HT1080 (cell line): Measurements from ENCODE around the gene TKT. TPM values are rescaled to one million over a fixed set of nuclear protein-coding genes. Genes with fewer than 3 reads are reported as not detected.
A peak's percentile ranks its signal among the peaks of the same experiment; 100 is the strongest.
"Not testable (repeated sequence)": the region's sequence is repeated elsewhere in the genome, so short reads cannot be mapped to it uniquely, and the experiment has no call there.

Experiments
- DNase-seq: peaks from one replicate; pipeline ENCODE4 v3.0.0-alpha.2; 2015; ENCODE audit warnings: low read depth
- total RNA-seq: library from RNA; depleted of rRNA; stranded (reverse); fragments of >200 nt; shearing (Covaris generic); gene quantifications from 2 replicates; pipeline ENCODE4 v1.2.3, GENCODE V29; 2014

TKT gene
- total RNA-seq, 1 experiment from 2014 or later: 1,008 TPM

- no peak for DNase-seq
Measured at GRCh38 chr3:53260286-53260785, 4.5 kb upstream of the TKT start.

DNA sequence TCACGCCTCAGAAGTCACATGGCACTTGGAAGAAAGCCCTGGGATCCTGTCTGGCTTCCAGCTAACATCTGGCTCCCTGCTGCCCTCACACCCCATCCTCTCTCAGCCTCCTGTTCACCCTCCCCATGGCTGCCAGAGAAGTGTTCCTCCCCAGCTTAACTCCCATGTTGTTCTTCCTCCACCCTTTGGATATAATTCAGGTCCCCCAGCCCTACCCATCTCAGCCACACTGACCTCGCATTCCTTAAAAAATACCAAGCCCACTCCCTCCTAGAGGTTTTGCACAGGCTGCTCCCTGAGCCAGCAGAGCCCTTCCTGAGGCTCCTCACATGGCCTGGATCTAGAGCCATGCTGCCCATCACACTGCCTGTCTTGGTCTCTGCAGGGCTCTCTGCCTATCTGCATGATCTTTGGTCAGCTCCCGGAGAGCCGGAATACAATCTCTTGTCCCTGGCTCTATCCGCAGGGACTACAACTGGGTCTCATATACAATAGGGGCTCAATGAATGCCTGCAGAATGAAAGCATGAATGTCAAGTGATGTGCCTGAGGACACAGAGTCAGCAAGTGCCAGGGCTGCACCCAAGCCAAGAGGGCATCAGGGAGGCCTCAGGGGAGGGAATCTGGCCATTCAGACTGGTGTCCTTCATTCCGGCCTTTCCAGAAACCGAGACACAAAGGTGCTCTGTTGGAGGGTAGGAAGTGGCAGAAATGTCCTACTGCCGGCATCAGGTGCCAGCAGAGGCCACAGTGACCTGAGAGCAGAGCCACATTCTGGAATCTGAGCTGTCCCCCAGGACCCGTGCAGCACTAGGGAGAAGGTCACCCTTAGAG is 3.8 kb upstream of the TKT start:
- DNase-seq: no peak

DNA sequence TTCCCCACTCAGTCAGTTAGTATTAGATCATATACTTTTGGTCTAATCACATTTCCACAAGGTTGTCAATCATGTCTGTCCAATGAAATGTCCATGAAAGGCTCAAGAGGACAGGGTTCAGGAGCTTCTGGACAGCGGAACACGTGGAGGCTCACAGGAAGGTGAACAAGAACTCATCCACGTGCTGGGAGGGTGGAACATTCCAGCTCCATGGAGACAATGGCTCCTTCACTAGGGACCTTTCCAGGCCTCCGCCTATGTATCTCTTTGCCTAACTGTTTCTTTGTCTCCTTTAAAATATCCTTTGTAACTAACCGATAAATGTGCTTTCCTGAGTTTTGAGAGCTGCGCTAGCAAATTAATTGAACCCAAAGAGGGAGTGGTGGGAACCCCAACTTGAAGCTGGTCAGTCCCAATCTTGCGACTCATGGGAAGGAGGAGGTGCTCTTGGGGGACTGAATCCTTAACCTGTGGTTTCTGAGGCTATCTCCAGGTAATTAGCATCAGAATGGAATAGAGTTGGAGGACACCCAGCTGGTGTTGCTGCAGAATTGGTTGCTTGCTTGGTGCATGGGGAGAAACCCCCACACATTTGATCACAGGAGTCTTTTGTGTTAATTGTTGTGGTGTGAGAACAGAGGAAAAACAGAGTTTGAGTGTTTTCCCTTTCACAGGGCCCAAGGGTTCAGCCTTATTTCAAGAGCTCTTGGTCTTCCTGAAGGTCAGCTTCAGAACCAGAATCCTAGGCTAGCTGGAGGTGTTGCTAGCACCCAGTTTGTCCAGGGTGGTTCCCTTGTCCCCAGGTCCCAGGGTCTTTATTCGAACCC is 3.0 kb upstream of the TKT start:
- no peak for DNase-seq

- DNase-seq: no peak
Measured at GRCh38 chr3:53257465-53257864, 1.6 kb upstream of the TKT start.

- no peak for DNase-seq
Measured at GRCh38 chr3:53256704-53257055, 858 bp upstream of the TKT start.

DNA sequence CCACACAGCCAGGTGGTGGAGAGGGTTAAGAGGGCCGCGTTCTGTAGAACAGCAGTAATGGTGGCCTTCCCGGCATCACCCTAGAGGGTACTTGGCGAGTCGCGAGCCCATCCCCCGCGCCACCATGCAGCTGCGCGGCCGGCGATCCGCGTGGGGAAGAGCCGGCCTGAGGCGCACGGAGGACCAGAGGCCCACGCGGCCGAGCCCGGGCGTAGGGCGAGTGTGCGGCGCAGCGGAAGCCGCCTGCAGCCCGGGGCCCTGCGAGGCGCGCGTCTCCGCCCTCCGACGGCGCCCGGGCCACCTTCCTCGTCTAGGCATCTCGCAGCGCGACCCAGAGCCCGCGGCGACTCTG is 423 bp downstream of the TKT start:
- DNase-seq: no peak

DNA sequence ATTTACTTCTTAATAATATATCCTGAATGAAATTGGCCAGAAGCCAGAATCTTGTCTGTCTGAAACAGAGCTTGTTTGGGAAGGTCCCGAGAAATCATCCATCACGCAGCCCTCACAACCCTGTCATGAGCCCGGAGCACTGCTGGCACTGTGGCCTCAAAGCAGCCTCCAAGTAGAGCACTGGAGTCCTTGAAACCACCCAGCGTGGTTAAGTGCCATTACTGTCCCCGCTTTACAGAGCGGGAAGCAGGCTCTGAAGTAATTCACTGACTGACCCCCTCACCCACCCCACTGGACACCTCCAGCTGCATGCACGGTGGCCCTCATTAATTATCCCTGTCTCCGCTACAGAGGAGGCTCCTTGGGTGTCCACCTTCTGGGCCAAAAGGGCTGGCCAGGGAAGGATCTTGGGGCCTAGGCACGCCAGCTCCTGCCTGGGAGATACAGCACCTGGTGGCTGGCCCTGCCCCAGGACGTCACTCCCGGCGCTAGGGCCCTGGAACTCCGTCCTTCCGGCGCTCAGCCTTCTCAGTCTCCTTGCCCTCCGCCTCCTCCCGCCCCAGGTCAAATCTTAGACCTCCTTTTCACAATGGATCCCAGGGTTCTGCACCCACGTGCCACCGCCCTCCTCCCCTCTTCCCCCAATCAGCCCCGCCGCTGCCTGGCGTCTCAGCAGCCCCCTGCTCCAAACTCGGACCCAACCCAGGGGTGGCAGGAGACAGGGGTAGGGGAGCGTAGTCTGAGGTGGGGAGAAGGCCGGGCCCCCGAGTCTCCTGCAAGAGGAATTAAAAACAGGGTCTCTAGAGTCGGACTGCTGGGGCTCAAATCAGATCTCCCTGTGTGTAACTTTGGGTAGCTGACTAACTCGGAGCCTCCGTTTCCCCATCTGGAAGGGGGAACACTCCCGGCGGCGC is 1.1 kb downstream of the TKT start:
- DNase-seq: peak; percentile 60

GRCh38 chr3:53253707-53254508 is 1.9 kb downstream of the TKT start:
- no peak for DNase-seq

DNA sequence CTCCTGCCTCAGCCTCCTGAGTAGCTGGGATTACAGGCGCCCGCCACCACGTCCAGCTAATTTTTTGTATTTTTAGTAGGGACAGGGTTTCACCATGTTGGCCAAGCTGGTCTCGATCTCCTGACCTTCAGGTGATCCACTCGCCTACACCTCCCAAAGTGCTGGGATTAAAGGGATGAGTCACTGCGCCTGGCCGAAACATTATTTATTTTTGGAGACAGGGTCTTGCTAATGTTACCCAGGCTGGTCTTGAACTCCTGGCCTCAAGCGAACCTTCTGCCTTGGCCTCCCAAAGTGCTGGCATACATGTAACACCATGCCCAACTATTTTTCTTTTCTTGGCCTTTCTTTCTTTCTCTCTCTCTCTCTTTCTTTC is 2.9 kb downstream of the TKT start:
- DNase-seq: not testable (repeated sequence)

GRCh38 chr3:53252096-53252946 is 3.5 kb downstream of the TKT start:
- DNase-seq: no peak

GRCh38 chr3:53250881-53251605 is 4.8 kb downstream of the TKT start:
- DNase-seq: no peak

DNA sequence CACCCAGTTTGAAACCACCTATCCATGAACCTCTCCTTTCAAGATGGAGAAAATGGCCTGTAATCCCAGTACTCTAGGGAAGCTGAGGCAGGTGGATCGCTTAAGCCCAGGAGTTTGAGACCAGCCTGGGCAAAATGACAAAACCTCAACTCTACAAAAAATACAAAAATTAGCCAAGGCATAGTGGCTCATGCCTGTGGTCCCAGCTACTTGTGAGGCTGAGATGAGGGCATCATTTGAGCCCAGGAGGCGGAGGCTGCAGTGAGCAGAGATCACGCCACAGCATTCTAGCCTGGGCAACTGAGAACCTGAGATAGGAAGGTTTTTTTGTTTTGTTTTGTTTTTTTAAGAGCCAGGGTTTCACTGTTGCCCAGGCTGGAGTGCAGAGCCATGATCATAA is 5.4 kb downstream of the TKT start:
- DNase-seq: no peak

GRCh38 chr3:53248161-53248560 is 7.7 kb downstream of the TKT start:
- no peak for DNase-seq

GRCh38 chr3:53247619-53248018 is 8.2 kb downstream of the TKT start:
- DNase-seq: no peak

DNA sequence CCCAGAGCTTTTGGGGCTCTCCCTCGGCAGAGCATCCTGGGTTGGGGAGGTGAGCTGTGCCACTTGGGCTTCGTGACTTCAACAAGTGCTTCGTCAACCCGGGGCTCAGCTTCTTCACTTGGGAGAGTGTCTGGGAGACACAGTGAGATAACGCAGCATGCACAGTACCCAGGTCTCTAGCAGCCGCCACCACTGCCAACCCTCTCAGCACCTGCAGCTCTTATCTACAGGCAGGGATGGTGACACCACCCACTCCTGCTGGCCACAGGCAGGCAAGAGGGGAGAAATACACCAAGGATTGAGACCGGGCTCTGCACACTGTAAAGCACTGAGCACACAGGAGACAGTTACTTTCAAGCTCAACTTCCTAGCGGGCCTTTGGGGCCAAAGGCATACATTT is 11.6 kb downstream of the TKT start:
- no peak for DNase-seq

GRCh38 chr3:53243785-53244184 is 12.0 kb downstream of the TKT start:
- no peak for DNase-seq

- no peak for DNase-seq
Measured at GRCh38 chr3:53243165-53243564, 12.7 kb downstream of the TKT start.

DNA sequence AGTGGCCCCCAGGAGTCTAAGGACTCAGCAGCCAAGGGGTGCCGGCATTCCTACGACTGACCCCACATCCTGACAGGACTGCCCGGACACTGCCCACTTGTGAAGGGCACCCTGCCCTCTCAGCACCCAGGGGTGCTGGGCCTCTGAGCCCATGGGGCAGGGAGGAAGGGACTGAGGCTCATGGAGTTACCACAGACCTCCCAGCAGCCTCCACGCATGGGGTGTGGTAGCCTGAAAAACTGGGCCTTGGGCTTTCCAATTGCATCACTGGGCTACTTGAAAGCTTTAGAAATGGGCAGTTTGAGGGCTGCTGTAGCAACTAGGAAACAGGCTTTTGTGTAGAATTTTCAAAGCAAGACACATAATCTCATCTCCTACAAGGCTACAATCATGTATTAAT is 13.2 kb downstream of the TKT start:
- DNase-seq: no peak

GRCh38 chr3:53242155-53242554 is 13.7 kb downstream of the TKT start:
- DNase-seq: no peak
